ENCODE measurements around the gene MSL1.
"Not testable (repeated sequence)": the region's sequence is repeated elsewhere in the genome, so short reads cannot be mapped to it uniquely, and the experiment has no call there.

The MSL1 gene

DNA sequence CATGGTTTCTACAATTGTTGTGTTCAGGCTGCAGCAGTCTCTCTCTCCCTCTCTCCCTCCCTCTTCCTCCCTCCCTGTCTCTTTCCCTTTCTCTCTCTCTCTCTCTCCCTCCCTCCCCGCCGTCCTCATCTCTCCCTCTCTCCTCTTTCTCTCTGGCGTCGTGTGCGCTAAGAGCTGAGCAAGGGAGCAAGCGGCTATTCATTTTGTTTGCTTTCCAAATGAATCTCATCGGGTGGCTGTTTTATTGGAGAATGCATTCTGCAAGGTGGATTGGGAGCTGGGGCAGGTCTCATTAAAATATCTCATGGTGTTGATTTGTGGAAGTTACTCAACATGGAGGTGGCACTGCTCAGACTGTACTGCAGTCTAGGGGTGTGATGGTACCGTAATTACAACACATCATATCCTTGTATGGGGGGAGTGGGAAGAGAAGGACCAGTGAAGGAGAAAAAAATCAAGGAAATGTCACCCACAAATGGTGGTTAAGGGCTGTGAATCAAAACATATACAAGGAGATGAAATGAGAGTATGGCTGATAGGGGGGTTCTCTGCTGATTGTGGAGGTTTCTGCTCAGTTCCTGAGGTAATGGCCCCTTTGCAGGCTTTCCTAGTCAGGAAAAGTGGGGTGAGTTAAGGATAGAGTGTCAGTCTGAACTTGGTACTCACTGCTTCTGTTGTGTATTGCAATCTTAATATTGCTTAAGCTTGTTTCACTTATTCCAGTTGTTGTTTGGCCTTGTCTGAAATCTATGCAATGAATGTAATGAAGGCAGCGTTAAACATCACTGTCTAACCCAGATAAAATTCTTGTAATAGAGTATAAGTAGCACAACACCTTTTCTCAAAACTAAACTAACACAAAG, 2.7 kb downstream of the MSL1 start:
- no peak for DNase-seq (ENCODE audit: low spot score)

DNA sequence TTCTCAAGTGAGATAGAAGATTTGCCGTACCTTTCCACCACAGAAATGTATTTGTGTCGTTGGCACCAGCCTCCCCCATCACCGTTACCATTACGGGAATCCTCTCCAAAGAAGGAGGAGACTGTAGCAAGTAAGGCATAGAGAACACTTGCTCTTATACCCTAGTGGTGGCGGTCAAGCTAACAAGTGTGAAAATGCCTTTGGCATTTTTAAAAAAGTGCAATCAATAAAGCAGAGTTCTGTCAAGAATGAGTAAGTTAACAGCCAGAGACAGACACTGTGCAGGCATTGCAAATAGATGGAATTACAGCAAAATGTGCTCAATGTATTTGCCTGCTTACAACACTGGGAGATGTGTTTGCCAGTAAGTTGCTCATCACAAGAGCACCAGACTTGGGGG, 7.7 kb downstream of the MSL1 start:
- DNase-seq (ENCODE audit: low spot score), result no peak

DNA sequence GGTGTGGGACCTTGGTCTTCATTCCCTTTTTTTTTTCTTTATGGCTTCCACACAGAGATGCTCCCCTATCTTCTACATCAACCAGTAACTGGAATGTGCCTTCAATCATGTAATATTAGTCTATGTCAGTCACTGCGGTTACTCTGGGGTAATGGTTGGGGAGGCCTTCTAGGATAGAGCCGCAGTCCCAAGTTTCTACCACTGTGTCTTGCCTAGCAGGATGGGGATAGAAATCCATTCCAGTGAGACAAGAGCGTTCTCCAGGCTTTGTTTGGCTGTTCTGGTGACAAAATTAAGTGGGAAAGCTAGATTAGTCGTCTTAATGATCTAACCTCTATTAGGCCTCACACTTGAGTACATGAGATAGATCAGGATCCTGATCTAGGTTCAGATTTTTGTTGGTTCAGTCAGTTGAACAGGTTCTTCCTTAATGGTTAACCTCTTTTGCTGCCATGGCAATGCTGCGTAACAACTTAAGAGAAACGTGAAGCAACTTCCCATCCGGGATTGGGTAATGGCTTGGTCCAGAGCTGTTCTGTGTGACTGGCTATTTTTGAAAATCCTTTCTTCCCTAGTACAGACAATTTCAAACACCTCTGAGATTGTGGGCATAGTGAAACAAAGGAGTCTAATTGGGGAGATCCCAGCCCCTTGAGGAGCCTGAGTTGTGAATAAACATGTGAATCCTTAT, 8.7 kb downstream of the MSL1 start:
- no peak for DNase-seq (ENCODE audit: low spot score)

GRCh38 chr17:40134184-40134583, 12.4 kb downstream of the MSL1 start:
- no peak for DNase-seq (ENCODE audit: low spot score)

- no peak for DNase-seq (ENCODE audit: low spot score)
Measured at GRCh38 chr17:40135817-40136216, 14.0 kb downstream of the MSL1 start.

DNA sequence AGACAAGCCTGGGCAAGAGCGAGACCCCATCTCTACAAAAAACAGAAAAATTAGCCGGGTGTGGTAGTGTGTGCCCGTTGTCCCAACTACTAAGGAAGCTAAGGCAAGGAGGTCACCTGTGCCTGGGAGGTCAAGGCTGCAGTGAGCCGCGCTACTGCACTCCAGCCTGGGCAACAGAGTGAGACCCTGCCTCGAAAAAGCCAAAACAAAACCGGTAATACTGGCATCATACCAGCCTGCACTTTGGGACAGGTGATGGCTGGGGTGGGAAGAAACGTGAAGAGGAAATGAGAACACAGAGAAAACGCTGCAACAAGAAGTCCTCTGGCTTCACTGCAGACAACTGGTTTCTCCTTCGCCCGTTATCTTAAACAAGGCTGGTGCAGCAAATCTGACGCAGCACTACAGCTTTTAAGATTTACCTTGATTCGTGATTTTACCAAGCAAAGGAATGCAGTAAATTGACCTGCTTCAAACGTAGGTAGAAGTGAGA, 17.8 kb downstream of the MSL1 start:
- DNase-seq (ENCODE audit: low spot score), result no peak

DNA sequence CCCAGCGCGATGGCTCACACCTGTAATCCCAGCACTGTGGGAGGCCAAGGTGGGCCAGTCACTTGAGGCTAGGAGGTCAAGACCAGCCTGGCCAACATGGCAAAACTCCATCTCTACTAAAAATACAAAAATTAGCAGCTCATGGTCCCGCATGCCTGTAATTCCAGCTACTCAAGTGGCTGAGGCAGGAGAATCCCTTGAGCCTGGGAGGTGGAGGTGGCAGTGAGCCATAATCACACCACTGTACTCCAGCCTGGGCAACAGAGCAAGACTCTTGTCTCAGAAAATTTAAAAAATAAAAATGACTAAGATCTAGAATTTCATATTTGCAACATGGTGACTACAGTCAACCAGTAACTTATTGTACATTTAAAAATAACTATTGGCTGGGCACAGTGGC, 21.4 kb downstream of the MSL1 start:
- not testable (repeated sequence) for DNase-seq (ENCODE audit: low spot score)

DNA sequence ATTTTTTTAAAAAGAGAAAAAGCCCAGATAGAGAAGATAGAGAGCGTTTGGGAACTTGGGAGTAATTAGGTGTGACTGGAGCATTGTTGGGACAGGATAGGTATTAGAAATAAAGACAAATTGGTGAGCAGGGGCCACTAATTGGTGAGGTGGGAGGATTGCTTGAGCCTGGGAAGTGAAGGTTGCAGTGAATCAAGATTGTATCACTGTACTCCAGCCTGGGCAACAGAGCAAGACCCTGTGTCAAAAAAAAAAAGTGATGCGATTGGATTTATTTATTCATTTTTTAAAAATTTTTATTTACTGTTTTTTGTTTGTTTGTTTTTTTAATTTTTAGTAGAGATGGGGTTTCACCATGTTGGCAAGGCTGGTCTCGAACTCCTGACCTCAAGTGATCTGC, 23.7 kb downstream of the MSL1 start:
- DNase-seq (ENCODE audit: low spot score), result no peak

DNA sequence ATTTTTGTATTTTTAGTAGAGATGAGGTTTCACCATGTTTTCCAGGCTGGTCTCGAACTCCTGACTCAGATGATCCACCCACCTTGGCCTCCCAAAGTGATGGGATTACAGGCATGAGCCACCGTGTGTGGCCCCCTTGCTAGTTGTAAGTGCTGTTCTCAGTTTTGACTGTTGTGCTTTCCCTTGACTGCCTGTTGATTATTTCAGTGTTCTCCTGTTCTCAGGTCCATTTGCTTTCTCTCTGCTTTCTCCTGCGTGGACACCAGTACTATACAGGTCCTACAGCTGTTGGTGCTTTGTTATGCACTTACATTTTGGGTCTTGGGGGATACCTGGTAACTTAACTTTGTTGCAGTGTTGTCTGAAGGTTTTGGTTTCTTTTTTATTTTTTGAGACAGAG, 26.8 kb downstream of the MSL1 start:
- DNase-seq (ENCODE audit: low spot score), result no peak

DNA sequence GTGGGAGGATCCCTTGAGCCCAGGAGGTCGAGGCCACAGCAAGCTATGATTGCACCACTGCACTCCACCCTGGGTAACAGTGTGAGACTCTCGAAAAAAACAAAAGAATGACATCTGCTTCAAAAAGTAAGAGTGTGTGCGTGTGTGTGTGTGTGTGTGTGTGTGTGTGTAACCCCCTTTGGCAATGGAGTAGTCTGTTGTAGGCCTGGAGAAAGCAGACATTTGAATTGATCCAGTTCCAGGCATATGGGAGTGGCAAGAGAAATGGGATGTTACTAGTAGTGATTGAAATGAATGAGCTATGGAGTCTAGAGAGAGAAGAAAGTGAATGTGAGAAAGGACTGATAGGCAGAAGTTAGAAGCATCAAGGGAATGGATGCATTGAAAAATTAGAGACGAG, 28.5 kb downstream of the MSL1 start:
- DNase-seq (ENCODE audit: low spot score), result no peak

- DNase-seq (ENCODE audit: low spot score), result no peak
Measured at GRCh38 chr17:40151414-40151963, 29.7 kb downstream of the MSL1 start.

GRCh38 chr17:40153603-40154236, 31.9 kb downstream of the MSL1 start:
- DNase-seq (ENCODE audit: low spot score), result no peak

GRCh38 chr17:40157973-40158372, 36.2 kb downstream of the MSL1 start:
- DNase-seq (ENCODE audit: low spot score), result no peak

GRCh38 chr17:40158438-40159013, 36.8 kb downstream of the MSL1 start:
- no peak for DNase-seq (ENCODE audit: low spot score)

DNA sequence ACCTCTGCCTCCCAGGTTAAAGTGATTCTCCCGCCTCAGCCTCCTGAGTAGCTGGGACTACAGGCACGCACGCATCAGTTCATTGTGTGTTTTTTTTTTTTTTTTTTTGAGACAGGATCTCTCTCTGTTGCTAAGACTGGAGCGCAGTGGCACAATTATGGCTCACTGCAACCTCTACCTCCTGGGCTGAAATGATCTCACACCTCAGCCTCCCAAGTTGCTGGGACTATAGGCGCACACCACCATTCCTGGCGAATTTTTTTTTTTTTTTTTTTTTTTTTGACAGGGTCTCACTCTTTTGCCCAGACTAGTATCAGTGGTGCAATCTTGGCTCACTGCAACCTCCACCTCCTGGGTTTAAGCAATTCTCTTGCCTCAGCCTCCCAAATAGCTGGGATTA, 37.7 kb downstream of the MSL1 start:
- no peak for DNase-seq (ENCODE audit: low spot score)

- DNase-seq (ENCODE audit: low spot score), result no peak
Measured at GRCh38 chr17:40167685-40168261, 46.0 kb downstream of the MSL1 start.

- peak; percentile 79 for DNase-seq (ENCODE audit: low spot score)
Measured at GRCh38 chr17:40168262-40168832, 46.6 kb downstream of the MSL1 start.

DNA sequence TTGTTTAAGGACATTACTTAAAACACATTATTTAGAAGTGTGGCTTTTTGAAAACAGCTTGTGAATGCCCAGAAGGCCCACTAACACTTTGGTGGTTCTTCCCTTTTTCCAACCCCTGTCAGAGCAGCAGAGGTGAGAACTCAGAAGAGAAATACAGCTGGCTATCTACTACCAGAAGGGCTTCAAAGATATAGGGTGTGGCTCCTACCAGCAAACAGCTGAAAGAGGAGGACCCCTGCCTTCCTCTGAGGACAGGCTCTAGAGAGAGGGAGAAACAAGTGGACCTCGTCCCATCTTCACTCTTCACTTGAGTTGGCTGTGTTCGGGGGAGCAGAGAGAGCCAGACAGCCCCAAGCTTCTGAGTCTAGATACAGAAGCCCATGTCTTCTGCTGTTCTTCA, 48.6 kb downstream of the MSL1 start:
- no peak for DNase-seq (ENCODE audit: low spot score)

GRCh38 chr17:40171750-40172149, 50.0 kb downstream of the MSL1 start:
- no peak for DNase-seq (ENCODE audit: low spot score)

GRCh38 chr17:40173091-40173777, 51.5 kb downstream of the MSL1 start:
- DNase-seq (ENCODE audit: low spot score), result no peak

DNA sequence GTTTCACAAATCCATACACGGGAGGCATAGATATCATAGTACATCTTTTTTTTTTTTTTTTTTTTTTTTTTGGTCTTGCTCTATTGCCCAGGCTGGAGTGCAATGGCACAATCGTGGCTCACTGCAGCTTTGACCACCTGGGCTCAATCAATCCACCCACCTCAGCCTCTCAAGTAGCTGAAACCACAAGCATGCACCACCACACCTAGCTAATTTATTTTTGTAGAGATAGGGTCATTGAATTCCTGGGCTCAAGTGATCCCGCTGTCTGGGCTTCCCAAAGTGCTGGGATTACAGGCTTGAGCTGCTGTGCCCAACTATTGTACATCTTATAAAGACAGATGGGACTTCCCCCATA, 52.0 kb downstream of the MSL1 start:
- no peak for DNase-seq (ENCODE audit: low spot score)

Data from AG20443 (cell line).